ENCODE measurements around the gene NFASC. TPM values are rescaled to one million over a fixed set of nuclear protein-coding genes. Genes with fewer than 3 reads are reported as not detected.
A peak's percentile ranks its signal among the peaks of the same experiment; 100 is the strongest.

NFASC gene
- total RNA-seq, 1 donor from 2014 or later, result 1.6 TPM

GRCh38 chr1:204853436-204853835 is 17.2 kb upstream of the NFASC start:
- Histone ChIP-seq H3K4me3 (ENCODE audit: low read length in 3 of 3) (no peak overlapping the region), H3K27me3 (ENCODE audit: control insufficient read depth in 3 of 3, insufficient read depth in 3 of 3, low read length in 3 of 3) (peaks cover 0 to 13% (median 0%) of the 10 kb centered on the region in 3 donors), H3K27ac (ENCODE audit: low read depth, low read length) (no peak overlapping the region), H3K9ac (ENCODE audit: low read depth in 1 of 3, low read length in 3 of 3) (no peak overlapping the region), H3K36me3 (ENCODE audit: control insufficient read depth in 3 of 3, insufficient read depth in 3 of 3, low read length in 3 of 3) (no peaks in the 10 kb centered on the region), H3K4me1 (ENCODE audit: control insufficient read depth in 3 of 3, insufficient read depth in 3 of 3, low read length in 3 of 3) (peaks cover 0 to 8% (median 0%) of the 10 kb centered on the region in 3 donors), H3K9me3 (ENCODE audit: control insufficient read depth in 3 of 3, low read length in 3 of 3) (no peaks in the 10 kb centered on the region)

GRCh38 chr1:204854286-204854685 is 16.4 kb upstream of the NFASC start:
- H3K9ac ChIP-seq (ENCODE audit: low read depth in 1 of 3, low read length in 3 of 3), result no peak overlapping the region
- peaks cover 0 to 13% (median 0%) of the 10 kb centered on the region in 3 donors for H3K27me3 ChIP-seq (ENCODE audit: control insufficient read depth in 3 of 3, insufficient read depth in 3 of 3, low read length in 3 of 3)
- H3K4me3 ChIP-seq (ENCODE audit: low read length in 3 of 3), result no peak overlapping the region
- H3K27ac ChIP-seq (ENCODE audit: low read depth, low read length), result no peak overlapping the region
- H3K9me3 ChIP-seq (ENCODE audit: control insufficient read depth in 3 of 3, low read length in 3 of 3), result no peaks in the 10 kb centered on the region
- H3K4me1 ChIP-seq (ENCODE audit: control insufficient read depth in 3 of 3, insufficient read depth in 3 of 3, low read length in 3 of 3), result peaks cover 0 to 8% (median 0%) of the 10 kb centered on the region in 3 donors
- no peaks in the 10 kb centered on the region for H3K36me3 ChIP-seq (ENCODE audit: control insufficient read depth in 3 of 3, insufficient read depth in 3 of 3, low read length in 3 of 3)

- peaks cover 0 to 13% (median 3%) of the 10 kb centered on the region in 3 donors for H3K27me3 ChIP-seq (ENCODE audit: control insufficient read depth in 3 of 3, insufficient read depth in 3 of 3, low read length in 3 of 3)
- H3K9ac ChIP-seq (ENCODE audit: low read depth in 1 of 3, low read length in 3 of 3), result no peak overlapping the region
- H3K4me3 ChIP-seq (ENCODE audit: low read length in 3 of 3), result no peak overlapping the region
- no peaks in the 10 kb centered on the region for H3K36me3 ChIP-seq (ENCODE audit: control insufficient read depth in 3 of 3, insufficient read depth in 3 of 3, low read length in 3 of 3)
- H3K9me3 ChIP-seq (ENCODE audit: control insufficient read depth in 3 of 3, low read length in 3 of 3), result no peaks in the 10 kb centered on the region
- H3K4me1 ChIP-seq (ENCODE audit: control insufficient read depth in 3 of 3, insufficient read depth in 3 of 3, low read length in 3 of 3), result peaks cover 0 to 2% (median 0%) of the 10 kb centered on the region in 3 donors
- no peak overlapping the region for H3K27ac ChIP-seq (ENCODE audit: low read depth, low read length)
Measured at GRCh38 chr1:204858363-204858821, 12.3 kb upstream of the NFASC start.

DNA sequence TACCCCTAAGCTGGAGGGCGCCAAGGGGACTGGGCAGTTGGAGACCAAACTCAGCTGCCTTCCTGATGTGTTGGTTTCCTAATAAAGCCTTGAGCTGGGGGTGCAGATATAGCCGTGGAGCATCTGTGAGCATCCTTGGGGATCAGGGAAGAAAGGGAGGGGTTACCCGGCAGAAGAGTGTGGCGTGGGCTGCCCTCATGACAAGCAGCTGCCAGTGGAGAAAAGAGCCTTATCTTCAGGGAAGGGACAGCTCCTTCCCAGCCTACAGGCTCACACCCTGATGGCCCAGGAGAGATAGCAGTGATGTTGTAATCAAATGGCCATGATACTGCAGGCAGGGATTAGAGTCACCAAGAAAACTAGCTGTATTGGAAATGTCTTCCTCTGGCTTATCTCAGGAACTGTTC is 10.8 kb upstream of the NFASC start:
- Histone ChIP-seq H3K9me3 (ENCODE audit: control insufficient read depth in 3 of 3, low read length in 3 of 3) (no peaks in the 10 kb centered on the region), H3K4me3 (ENCODE audit: low read length in 3 of 3) (no peak overlapping the region), H3K27me3 (ENCODE audit: control insufficient read depth in 3 of 3, insufficient read depth in 3 of 3, low read length in 3 of 3) (peaks cover 0 to 5% (median 3%) of the 10 kb centered on the region in 3 donors), H3K27ac (ENCODE audit: low read depth, low read length) (no peak overlapping the region), H3K4me1 (ENCODE audit: control insufficient read depth in 3 of 3, insufficient read depth in 3 of 3, low read length in 3 of 3) (no peaks in the 10 kb centered on the region), H3K9ac (ENCODE audit: low read depth in 1 of 3, low read length in 3 of 3) (no peak overlapping the region), H3K36me3 (ENCODE audit: control insufficient read depth in 3 of 3, insufficient read depth in 3 of 3, low read length in 3 of 3) (no peaks in the 10 kb centered on the region)

DNA sequence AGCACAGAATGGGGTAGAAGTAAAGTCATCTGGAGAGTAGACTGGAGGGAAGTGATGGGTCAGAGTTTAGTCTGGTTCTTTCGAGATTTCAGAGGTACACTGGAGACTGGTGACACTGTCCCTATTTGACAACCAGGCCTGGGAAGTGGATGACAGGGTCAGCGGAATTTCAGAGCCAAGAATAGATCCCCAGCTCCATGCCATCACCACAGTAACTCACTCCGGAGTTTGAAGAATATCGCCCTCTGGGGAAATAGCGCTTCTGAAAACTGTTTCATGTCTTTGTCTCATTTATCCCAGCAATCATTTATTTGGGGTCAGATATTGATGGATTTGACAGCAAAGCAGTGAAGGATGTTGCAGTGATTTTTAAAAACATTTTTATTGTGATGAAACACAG is 7.6 kb upstream of the NFASC start:
- Histone ChIP-seq H3K36me3 (ENCODE audit: control insufficient read depth in 3 of 3, insufficient read depth in 3 of 3, low read length in 3 of 3) (no peaks in the 10 kb centered on the region), H3K27me3 (ENCODE audit: control insufficient read depth in 3 of 3, insufficient read depth in 3 of 3, low read length in 3 of 3) (peaks cover 0 to 3% (median 0%) of the 10 kb centered on the region in 3 donors), H3K9ac (ENCODE audit: low read depth in 1 of 3, low read length in 3 of 3) (no peak overlapping the region), H3K9me3 (ENCODE audit: control insufficient read depth in 3 of 3, low read length in 3 of 3) (no peaks in the 10 kb centered on the region), H3K4me1 (ENCODE audit: control insufficient read depth in 3 of 3, insufficient read depth in 3 of 3, low read length in 3 of 3) (peaks cover 6 to 8% (median 7%) of the 10 kb centered on the region in 3 donors), H3K27ac (ENCODE audit: low read depth, low read length) (no peak overlapping the region), H3K4me3 (ENCODE audit: low read length in 3 of 3) (no peak overlapping the region)

DNA sequence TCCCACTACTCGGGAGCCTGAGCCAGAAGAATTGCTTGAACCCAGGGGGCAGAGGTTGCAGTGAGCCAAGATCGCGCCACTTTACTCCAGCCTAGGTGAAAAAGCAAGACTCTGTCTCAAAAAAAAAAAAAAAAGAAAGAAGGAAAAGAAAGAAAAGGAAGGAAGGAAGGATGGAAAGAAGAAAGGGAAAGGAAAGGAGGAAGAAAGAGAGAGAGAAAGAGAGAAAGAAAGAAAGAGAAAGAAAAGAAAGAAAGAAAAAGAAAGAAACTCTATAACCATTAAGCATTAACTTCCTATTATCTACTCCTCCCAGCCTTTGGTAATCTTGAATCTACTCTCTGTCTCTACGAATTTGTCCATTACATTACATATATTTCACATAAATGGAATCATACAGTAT is 6.9 kb upstream of the NFASC start:
- peaks cover 12 to 15% (median 13%) of the 10 kb centered on the region in 3 donors for H3K4me1 ChIP-seq (ENCODE audit: control insufficient read depth in 3 of 3, insufficient read depth in 3 of 3, low read length in 3 of 3)
- H3K9me3 ChIP-seq (ENCODE audit: control insufficient read depth in 3 of 3, low read length in 3 of 3), result no peaks in the 10 kb centered on the region
- no peaks in the 10 kb centered on the region for H3K36me3 ChIP-seq (ENCODE audit: control insufficient read depth in 3 of 3, insufficient read depth in 3 of 3, low read length in 3 of 3)
- H3K4me3 ChIP-seq (ENCODE audit: low read length in 3 of 3), result no peak overlapping the region
- H3K27ac ChIP-seq (ENCODE audit: low read depth, low read length), result no peak overlapping the region
- no peak overlapping the region for H3K9ac ChIP-seq (ENCODE audit: low read depth in 1 of 3, low read length in 3 of 3)
- peaks cover 0 to 3% (median 0%) of the 10 kb centered on the region in 3 donors for H3K27me3 ChIP-seq (ENCODE audit: control insufficient read depth in 3 of 3, insufficient read depth in 3 of 3, low read length in 3 of 3)

DNA sequence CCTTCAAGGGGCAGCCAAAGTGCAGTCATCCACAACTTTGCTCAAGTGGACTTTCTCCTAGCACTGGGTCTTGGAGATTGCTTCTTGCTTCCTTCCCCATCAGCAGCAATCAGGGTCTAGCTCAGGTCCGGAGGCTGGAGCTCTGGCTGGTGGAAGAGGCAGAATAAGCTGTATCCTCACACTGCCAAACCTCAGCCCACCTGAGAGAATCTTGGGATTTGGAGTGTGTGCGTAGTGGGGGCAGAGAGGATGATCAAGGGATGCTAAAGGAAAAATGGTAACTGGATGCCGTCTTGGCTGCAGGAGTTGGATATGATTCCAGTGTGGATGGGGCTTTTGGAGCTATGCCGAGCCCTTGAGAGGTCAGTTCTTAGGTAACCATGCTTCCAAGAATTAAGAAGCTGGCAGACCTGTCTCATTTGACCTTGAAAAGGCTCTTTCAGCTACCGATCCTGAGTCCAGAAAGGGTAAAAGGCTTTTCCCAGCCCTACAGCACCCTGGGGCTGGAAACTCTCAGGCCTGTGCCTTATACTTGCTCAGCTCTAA is 4.5 kb upstream of the NFASC start:
- no peak overlapping the region for H3K4me3 ChIP-seq (ENCODE audit: low read length in 3 of 3)
- H3K36me3 ChIP-seq (ENCODE audit: control insufficient read depth in 3 of 3, insufficient read depth in 3 of 3, low read length in 3 of 3), result no peaks in the 10 kb centered on the region
- no peaks in the 10 kb centered on the region for H3K9me3 ChIP-seq (ENCODE audit: control insufficient read depth in 3 of 3, low read length in 3 of 3)
- no peak overlapping the region for H3K27ac ChIP-seq (ENCODE audit: low read depth, low read length)
- peaks cover 14 to 22% (median 15%) of the 10 kb centered on the region in 3 donors for H3K4me1 ChIP-seq (ENCODE audit: control insufficient read depth in 3 of 3, insufficient read depth in 3 of 3, low read length in 3 of 3)
- no peak overlapping the region for H3K9ac ChIP-seq (ENCODE audit: low read depth in 1 of 3, low read length in 3 of 3)
- no peaks in the 10 kb centered on the region for H3K27me3 ChIP-seq (ENCODE audit: control insufficient read depth in 3 of 3, insufficient read depth in 3 of 3, low read length in 3 of 3)

- Histone ChIP-seq H3K27me3 (ENCODE audit: control insufficient read depth in 3 of 3, insufficient read depth in 3 of 3, low read length in 3 of 3) (no peaks in the 10 kb centered on the region), H3K4me3 (ENCODE audit: low read length in 3 of 3) (no peak overlapping the region), H3K9ac (ENCODE audit: low read depth in 1 of 3, low read length in 3 of 3) (no peak overlapping the region), H3K27ac (ENCODE audit: low read depth, low read length) (peak overlapping the region; percentile 28), H3K4me1 (ENCODE audit: control insufficient read depth in 3 of 3, insufficient read depth in 3 of 3, low read length in 3 of 3) (peaks cover 15 to 30% (median 22%) of the 10 kb centered on the region in 3 donors), H3K9me3 (ENCODE audit: control insufficient read depth in 3 of 3, low read length in 3 of 3) (no peaks in the 10 kb centered on the region), H3K36me3 (ENCODE audit: control insufficient read depth in 3 of 3, insufficient read depth in 3 of 3, low read length in 3 of 3) (no peaks in the 10 kb centered on the region)
Measured at GRCh38 chr1:204867203-204867602, 3.5 kb upstream of the NFASC start.

DNA sequence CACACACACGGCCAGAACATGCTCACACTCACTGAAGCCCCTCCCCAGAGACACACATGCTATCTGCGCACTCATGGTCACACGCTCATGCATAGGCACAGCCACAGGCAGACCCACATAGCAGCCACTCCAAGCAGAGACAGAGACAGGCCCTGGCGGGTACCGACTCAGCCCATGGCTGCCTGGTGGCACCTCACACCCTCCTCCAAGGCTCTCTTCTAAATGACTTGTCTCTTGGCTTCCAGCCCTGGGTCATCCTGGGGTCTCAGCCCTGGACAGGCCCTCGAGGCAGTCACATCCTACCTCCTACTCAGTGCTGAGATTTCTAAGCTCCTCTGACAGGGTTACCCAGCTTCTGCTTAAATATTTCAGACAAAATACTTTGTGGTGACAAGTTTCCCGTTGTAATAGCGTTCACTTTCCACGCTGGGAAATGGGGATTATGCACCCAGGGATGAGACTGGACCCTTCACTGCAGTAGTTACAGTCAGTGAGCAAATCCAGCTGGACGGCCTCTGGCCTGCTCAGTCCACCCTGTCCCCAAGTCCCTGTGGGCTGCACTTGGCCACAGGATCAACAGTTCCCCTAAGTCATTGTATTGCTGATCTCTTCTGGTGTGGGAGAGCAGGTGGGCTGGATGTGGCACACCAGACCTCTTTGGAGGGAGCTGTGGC is 2.9 kb upstream of the NFASC start:
- Histone ChIP-seq H3K9me3 (ENCODE audit: control insufficient read depth in 3 of 3, low read length in 3 of 3) (no peaks in the 10 kb centered on the region), H3K27me3 (ENCODE audit: control insufficient read depth in 3 of 3, insufficient read depth in 3 of 3, low read length in 3 of 3) (no peaks in the 10 kb centered on the region), H3K36me3 (ENCODE audit: control insufficient read depth in 3 of 3, insufficient read depth in 3 of 3, low read length in 3 of 3) (no peaks in the 10 kb centered on the region), H3K27ac (ENCODE audit: low read depth, low read length) (peak overlapping the region; percentile 28), H3K9ac (ENCODE audit: low read depth in 1 of 3, low read length in 3 of 3) (peak overlapping the region in 1 of 3 donors; percentile 9), H3K4me1 (ENCODE audit: control insufficient read depth in 3 of 3, insufficient read depth in 3 of 3, low read length in 3 of 3) (peaks cover 17 to 34% (median 24%) of the 10 kb centered on the region in 3 donors), H3K4me3 (ENCODE audit: low read length in 3 of 3) (no peak overlapping the region)

DNA sequence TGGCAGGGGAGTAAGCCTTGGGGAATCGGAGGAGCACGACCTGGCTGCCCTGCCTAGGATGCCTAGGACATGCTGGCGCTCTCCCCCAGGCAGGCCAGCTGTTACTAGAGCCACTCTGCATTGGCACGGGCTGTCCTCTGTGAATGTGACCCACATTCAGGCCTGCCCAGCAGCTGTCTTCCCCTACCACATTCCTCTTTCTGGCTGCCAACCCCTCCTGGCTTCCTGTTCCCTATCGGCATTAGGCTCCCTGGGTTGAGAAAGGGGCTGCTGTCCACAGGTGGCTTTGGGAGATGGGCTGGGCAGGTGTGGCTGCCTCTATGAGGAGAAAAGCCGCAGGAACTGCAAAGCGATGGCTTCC is 2.3 kb upstream of the NFASC start:
- H3K27me3 ChIP-seq (ENCODE audit: control insufficient read depth in 3 of 3, insufficient read depth in 3 of 3, low read length in 3 of 3), result no peaks in the 10 kb centered on the region
- H3K9me3 ChIP-seq (ENCODE audit: control insufficient read depth in 3 of 3, low read length in 3 of 3), result no peaks in the 10 kb centered on the region
- peaks cover 17 to 34% (median 24%) of the 10 kb centered on the region in 3 donors for H3K4me1 ChIP-seq (ENCODE audit: control insufficient read depth in 3 of 3, insufficient read depth in 3 of 3, low read length in 3 of 3)
- peak overlapping the region; percentile 28 for H3K27ac ChIP-seq (ENCODE audit: low read depth, low read length)
- H3K9ac ChIP-seq (ENCODE audit: low read depth in 1 of 3, low read length in 3 of 3), result peak overlapping the region in 1 of 3 donors; percentile 9
- H3K4me3 ChIP-seq (ENCODE audit: low read length in 3 of 3), result no peak overlapping the region
- no peaks in the 10 kb centered on the region for H3K36me3 ChIP-seq (ENCODE audit: control insufficient read depth in 3 of 3, insufficient read depth in 3 of 3, low read length in 3 of 3)

Data from skeletal muscle tissue (tissue), 4 donors.